ENCODE data around the gene HHIPL1.

DNA sequence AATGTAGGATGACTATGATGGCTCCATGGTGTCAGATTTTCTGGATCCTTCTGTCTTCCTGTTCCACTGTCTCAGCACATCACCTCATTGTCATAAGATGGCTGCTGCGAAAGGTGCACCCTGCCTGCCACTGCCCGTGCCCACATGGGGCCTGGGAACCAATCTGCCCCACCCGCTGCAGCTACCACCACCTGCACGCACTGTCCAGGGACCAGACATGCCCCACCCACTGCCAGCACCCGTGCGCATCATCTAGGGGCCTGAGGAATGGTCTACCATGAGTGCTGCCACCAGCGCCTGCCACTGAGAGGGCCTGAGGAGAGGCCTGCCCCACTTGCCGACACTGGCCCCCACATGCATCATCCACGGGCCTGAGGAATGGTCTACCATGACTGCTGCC lies 63.0 kb downstream of the HHIPL1 start:
- TF ChIP-seq, protein P1, sequence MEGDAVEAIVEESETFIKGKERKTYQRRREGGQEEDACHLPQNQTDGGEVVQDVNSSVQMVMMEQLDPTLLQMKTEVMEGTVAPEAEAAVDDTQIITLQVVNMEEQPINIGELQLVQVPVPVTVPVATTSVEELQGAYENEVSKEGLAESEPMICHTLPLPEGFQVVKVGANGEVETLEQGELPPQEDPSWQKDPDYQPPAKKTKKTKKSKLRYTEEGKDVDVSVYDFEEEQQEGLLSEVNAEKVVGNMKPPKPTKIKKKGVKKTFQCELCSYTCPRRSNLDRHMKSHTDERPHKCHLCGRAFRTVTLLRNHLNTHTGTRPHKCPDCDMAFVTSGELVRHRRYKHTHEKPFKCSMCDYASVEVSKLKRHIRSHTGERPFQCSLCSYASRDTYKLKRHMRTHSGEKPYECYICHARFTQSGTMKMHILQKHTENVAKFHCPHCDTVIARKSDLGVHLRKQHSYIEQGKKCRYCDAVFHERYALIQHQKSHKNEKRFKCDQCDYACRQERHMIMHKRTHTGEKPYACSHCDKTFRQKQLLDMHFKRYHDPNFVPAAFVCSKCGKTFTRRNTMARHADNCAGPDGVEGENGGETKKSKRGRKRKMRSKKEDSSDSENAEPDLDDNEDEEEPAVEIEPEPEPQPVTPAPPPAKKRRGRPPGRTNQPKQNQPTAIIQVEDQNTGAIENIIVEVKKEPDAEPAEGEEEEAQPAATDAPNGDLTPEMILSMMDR (IDR thresholded peaks at IDR 0.05; ENCODE audit: insufficient read depth, low read length), result no peak
- TF ChIP-seq POLR2AphosphoS5 (IDR thresholded peaks at IDR 0.05; ENCODE audit: low read depth) (no peak), REST (IDR thresholded peaks at IDR 0.05; ENCODE audit: insufficient replicate concordance, low read depth) (no peak), GABPA (IDR thresholded peaks at IDR 0.05; ENCODE audit: low read depth) (no peak)
